K562 (cell line): Measurements from ENCODE around the gene ZNF69. TPM values are rescaled to one million over a fixed set of nuclear protein-coding genes. Genes with fewer than 3 reads are reported as not detected.

ENCODE experiments used
- BDP1 ChIP-seq: IDR thresholded peaks from 3 replicates; pipeline ENCODE4 v1.6.1; 2011; ENCODE audit not compliant: insufficient read length, insufficient read depth
- BRF1 ChIP-seq: IDR thresholded peaks from 3 replicates; pipeline ENCODE4 v1.6.1; 2011; ENCODE audit warnings: borderline replicate concordance, mild to moderate bottlenecking; ENCODE audit not compliant: insufficient read length; ENCODE audit errors: extremely low read depth
- CBX2 ChIP-seq: fragments of 200-600 bp; sonication (generic); IDR thresholded peaks from one replicate; pipeline ENCODE4 v1.6.1; 2012; ENCODE audit warnings: mild to moderate bottlenecking, low read length, inconsistent platforms; ENCODE audit not compliant: insufficient read depth, poor library complexity, severe bottlenecking
- CREBBP ChIP-seq: IDR thresholded peaks from one replicate; pipeline ENCODE4 v1.6.1; 2012; ENCODE audit warnings: low read depth, mild to moderate bottlenecking, control low read depth, inconsistent platforms, low read length
- DNMT1 ChIP-seq: fragments of 450-650 bp; IDR thresholded peaks from 2 replicates; pipeline ENCODE4 v1.6.1; 2016; ENCODE audit warnings: antibody characterized with exemption, mild to moderate bottlenecking
- E2F6 ChIP-seq, 2 experiments: IDR thresholded peaks; 2 replicates each; pipeline ENCODE4 v1.6.1; 2011; ENCODE audit warnings: borderline replicate concordance in 1 of 2, control low read depth in 1 of 2, low read depth in 1 of 2, low read length in 1 of 2, mild to moderate bottlenecking in 1 of 2, mixed read lengths in 1 of 2, moderate library complexity in 1 of 2; ENCODE audit not compliant: insufficient read depth in 1 of 2, insufficient read length in 1 of 2, poor library complexity in 1 of 2, severe bottlenecking in 1 of 2; ENCODE audit errors: extremely low read depth in 1 of 2
- ELF4 ChIP-seq: fragments of 450-650 bp; formaldehyde crosslinking; IDR thresholded peaks from 2 replicates; pipeline ENCODE4 v1.4.0; 2022; ENCODE audit warnings: missing genetic modification characterization
- IRF2 ChIP-seq: sonication (generic); formaldehyde crosslinking; IDR thresholded peaks from 2 replicates; pipeline ENCODE4 v1.8.1; 2022; ENCODE audit warnings: mild to moderate bottlenecking, missing genetic modification reagents
- MEF2A ChIP-seq: IDR thresholded peaks from 2 replicates; pipeline ENCODE4 v1.6.1; 2011; ENCODE audit warnings: low read depth, mild to moderate bottlenecking, low read length, moderate library complexity; ENCODE audit not compliant: control insufficient read depth
- POLR2AphosphoS2 ChIP-seq: IDR thresholded peaks from 2 replicates; pipeline ENCODE4 v1.6.1; 2012; ENCODE audit warnings: low read length, improper control_type of control experiment
- TEAD4 ChIP-seq, 2 experiments: sonication (generic) in 1 of 2; formaldehyde crosslinking in 1 of 2; IDR thresholded peaks; 2 replicates each; pipeline versions ENCODE4 v1.6.1 to v1.8.0; 2012 to 2022; ENCODE audit warnings: borderline replicate concordance in 1 of 2, inconsistent platforms in 1 of 2, low read length in 1 of 2, mild to moderate bottlenecking in 1 of 2, missing genetic modification reagents in 1 of 2
- ZFP30 ChIP-seq: fragments of 250-450 bp; sonication (Bioruptor Pico); IDR thresholded peaks from 2 replicates; pipeline ENCODE4 v1.8.0; 2022; ENCODE audit warnings: moderate library complexity, mild to moderate bottlenecking, inconsistent platforms, borderline replicate concordance
- ZNF124 ChIP-seq: sonication (generic); formaldehyde crosslinking; IDR thresholded peaks from 2 replicates; pipeline ENCODE4 v1.8.1; 2022; ENCODE audit warnings: missing genetic modification reagents
- ZNF253 ChIP-seq: fragments of 250-450 bp; sonication (Bioruptor Pico); conservative IDR thresholded peaks from 2 replicates; pipeline ENCODE4 v1.6.1; 2021; ENCODE audit warnings: mild to moderate bottlenecking
- ZNF384 ChIP-seq: IDR thresholded peaks from 2 replicates; pipeline ENCODE4 v1.6.1; 2012; ENCODE audit warnings: low read depth, low read length, improper control_type of control experiment
- ZNF583 ChIP-seq: fragments of 250-450 bp; sonication (Bioruptor Pico); IDR thresholded peaks from 2 replicates; pipeline ENCODE4 v1.4.0; 2020
- ZNF584 ChIP-seq: fragments of 200-800 bp; sonication (Bioruptor generic); IDR thresholded peaks from 2 replicates; pipeline ENCODE4 v1.6.1; 2016; ENCODE audit warnings: low read depth, mild to moderate bottlenecking, missing genetic modification characterization, missing compliant biosample characterization
- ZNF695 ChIP-seq: fragments of 450-650 bp; formaldehyde crosslinking; IDR thresholded peaks from 2 replicates; pipeline ENCODE4 v1.4.0; 2020; ENCODE audit warnings: mild to moderate bottlenecking, moderate library complexity
- ZNF79 ChIP-seq: fragments of 250-450 bp; sonication (Bioruptor Pico); IDR thresholded peaks from 2 replicates; pipeline ENCODE4 v1.4.0; 2020; ENCODE audit warnings: low read depth, mild to moderate bottlenecking, moderate library complexity
- polyA plus RNA-seq, 8 experiments: library from polyadenylated mRNA; depleted of rRNA in 4 of 8; stranded (reverse) in 5 of 8; unstranded in 3 of 8; fragments of >200 nt; fragmentation: Nextera tagmentation in 2 of 8; fragmentation: Illumina TruSeq in 1 of 8; extraction: Ambion mirVana in 2 of 8; extraction: Trizol in 1 of 8; gene quantifications; 2 replicates each; pipeline versions ENCODE4 v1.2.1 to v1.2.3, GENCODE V29; 2011 to 2014; ENCODE audit warnings: inconsistent platforms in 1 of 8, missing spikeins in 1 of 8
- total RNA-seq, 7 experiments: library from RNA; depleted of rRNA in 6 of 7; stranded (reverse); fragments of >200 nt in 6 of 7; fragmentation: Illumina TruSeq in 2 of 7; extraction: Trizol in 2 of 7; gene quantifications; 2 replicates each; pipeline versions ENCODE4 v1.2.1 to v1.2.3, GENCODE V29; 2011 to 2021; ENCODE audit warnings: low replicate concordance in 1 of 7
- TF ChIP-seq, protein P1 (sequence below): fragments of 450-650 bp; formaldehyde crosslinking; IDR thresholded peaks from 2 replicates; pipeline ENCODE4 v1.4.0; 2022; ENCODE audit warnings: missing genetic modification characterization
- TF ChIP-seq, protein P2 (sequence below): fragments of 450-650 bp; conservative IDR thresholded peaks from 2 replicates; pipeline ENCODE4 v1.6.1; 2016; ENCODE audit warnings: missing genetic modification characterization, low read depth, mild to moderate bottlenecking, missing compliant biosample characterization, moderate library complexity
- TF ChIP-seq, protein P3 (sequence below): fragments of 250-450 bp; sonication (Bioruptor Pico); IDR thresholded peaks from 2 replicates; pipeline ENCODE4 v1.5.0; 2021
- TF ChIP-seq, protein P4 (sequence below): fragments of 250-450 bp; sonication (Bioruptor Pico); IDR thresholded peaks from 2 replicates; pipeline ENCODE4 v1.4.0; 2020; ENCODE audit warnings: borderline replicate concordance

ZNF69 gene
- total and polyA plus RNA-seq, 9 of the 15 experiments (the other 6 are each of a cell fraction or from before 2014, with no cell fraction given) = 2.3 to 5.4 (median 3.6) TPM

DNA sequence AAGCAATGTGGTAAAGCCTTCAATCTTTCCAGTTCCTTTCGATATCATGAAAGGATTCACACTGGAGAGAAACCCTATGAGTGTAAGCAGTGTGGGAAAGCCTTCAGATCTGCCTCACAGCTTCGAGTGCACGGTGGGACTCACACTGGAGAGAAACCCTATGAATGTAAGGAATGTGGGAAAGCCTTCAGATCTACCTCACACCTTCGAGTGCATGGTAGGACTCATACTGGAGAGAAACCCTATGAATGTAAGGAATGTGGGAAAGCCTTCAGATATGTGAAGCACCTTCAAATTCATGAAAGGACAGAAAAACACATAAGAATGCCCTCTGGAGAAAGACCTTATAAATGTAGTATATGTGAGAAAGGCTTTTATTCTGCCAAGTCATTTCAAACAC, 61.6 kb downstream of the ZNF69 start (continued):
- no peak for TF ChIP-seq BRF1
- TF ChIP-seq ZNF695 (CRISPR knock-in tag) = no peak
- TF ChIP-seq CREBBP = no peak
- TF ChIP-seq, protein P1, sequence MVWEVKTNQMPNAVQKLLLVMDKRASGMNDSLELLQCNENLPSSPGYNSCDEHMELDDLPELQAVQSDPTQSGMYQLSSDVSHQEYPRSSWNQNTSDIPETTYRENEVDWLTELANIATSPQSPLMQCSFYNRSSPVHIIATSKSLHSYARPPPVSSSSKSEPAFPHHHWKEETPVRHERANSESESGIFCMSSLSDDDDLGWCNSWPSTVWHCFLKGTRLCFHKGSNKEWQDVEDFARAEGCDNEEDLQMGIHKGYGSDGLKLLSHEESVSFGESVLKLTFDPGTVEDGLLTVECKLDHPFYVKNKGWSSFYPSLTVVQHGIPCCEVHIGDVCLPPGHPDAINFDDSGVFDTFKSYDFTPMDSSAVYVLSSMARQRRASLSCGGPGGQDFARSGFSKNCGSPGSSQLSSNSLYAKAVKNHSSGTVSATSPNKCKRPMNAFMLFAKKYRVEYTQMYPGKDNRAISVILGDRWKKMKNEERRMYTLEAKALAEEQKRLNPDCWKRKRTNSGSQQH = no peak
- TF ChIP-seq ZFP30 (CRISPR knock-in tag) = no peak
- no peak for TF ChIP-seq IRF2 (CRISPR knock-in tag)
- no peak for TF ChIP-seq ZNF124
- no peak for TF ChIP-seq ZNF584 (CRISPR knock-in tag)
- no peak for TF ChIP-seq POLR2AphosphoS2
- TF ChIP-seq ZNF79 (CRISPR knock-in tag) = no peak
- TF ChIP-seq ZNF583 (CRISPR knock-in tag) = no peak
- peak; percentile 68 for TF ChIP-seq TEAD4 (IDR thresholded peaks at IDR 0.05; ENCODE audit: low read length)
- TF ChIP-seq TEAD4 (CRISPR knock-in tag; IDR thresholded peaks at IDR 0.05; ENCODE audit: borderline replicate concordance) = no peak
- no peak for TF ChIP-seq CBX2
- TF ChIP-seq, protein P2, sequence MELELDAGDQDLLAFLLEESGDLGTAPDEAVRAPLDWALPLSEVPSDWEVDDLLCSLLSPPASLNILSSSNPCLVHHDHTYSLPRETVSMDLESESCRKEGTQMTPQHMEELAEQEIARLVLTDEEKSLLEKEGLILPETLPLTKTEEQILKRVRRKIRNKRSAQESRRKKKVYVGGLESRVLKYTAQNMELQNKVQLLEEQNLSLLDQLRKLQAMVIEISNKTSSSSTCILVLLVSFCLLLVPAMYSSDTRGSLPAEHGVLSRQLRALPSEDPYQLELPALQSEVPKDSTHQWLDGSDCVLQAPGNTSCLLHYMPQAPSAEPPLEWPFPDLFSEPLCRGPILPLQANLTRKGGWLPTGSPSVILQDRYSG (tag) = no peak
- TF ChIP-seq, protein P3, sequence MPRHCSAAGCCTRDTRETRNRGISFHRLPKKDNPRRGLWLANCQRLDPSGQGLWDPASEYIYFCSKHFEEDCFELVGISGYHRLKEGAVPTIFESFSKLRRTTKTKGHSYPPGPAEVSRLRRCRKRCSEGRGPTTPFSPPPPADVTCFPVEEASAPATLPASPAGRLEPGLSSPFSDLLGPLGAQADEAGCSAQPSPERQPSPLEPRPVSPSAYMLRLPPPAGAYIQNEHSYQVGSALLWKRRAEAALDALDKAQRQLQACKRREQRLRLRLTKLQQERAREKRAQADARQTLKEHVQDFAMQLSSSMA (CRISPR knock-in tag) = no peak
- TF ChIP-seq ZNF253 (CRISPR knock-in tag) = no peak
- TF ChIP-seq, protein P4, sequence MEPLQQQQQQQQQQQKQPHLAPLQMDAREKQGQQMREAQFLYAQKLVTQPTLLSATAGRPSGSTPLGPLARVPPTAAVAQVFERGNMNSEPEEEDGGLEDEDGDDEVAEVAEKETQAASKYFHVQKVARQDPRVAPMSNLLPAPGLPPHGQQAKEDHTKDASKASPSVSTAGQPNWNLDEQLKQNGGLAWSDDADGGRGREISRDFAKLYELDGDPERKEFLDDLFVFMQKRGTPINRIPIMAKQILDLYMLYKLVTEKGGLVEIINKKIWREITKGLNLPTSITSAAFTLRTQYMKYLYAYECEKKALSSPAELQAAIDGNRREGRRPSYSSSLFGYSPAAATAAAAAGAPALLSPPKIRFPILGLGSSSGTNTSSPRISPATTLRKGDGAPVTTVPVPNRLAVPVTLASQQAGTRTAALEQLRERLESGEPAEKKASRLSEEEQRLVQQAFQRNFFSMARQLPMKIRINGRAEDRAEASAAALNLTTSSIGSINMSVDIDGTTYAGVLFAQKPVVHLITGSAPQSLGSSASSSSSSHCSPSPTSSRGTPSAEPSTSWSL (CRISPR knock-in tag) = no peak
- TF ChIP-seq ELF4 (CRISPR knock-in tag) = no peak
- TF ChIP-seq E2F6 (IDR thresholded peaks at IDR 0.05; ENCODE audit: borderline replicate concordance in 1 of 2, extremely low read depth in 1 of 2, insufficient read depth in 1 of 2, insufficient read length in 1 of 2, low read depth in 1 of 2, low read length in 1 of 2, poor library complexity in 1 of 2, severe bottlenecking in 1 of 2) = no peak
- TF ChIP-seq DNMT1 = no peak
- no peak for TF ChIP-seq MEF2A
- no peak for TF ChIP-seq BDP1
- no peak for TF ChIP-seq ZNF384
